ENCODE data around the gene YPEL2.

The YPEL2 gene

DNA sequence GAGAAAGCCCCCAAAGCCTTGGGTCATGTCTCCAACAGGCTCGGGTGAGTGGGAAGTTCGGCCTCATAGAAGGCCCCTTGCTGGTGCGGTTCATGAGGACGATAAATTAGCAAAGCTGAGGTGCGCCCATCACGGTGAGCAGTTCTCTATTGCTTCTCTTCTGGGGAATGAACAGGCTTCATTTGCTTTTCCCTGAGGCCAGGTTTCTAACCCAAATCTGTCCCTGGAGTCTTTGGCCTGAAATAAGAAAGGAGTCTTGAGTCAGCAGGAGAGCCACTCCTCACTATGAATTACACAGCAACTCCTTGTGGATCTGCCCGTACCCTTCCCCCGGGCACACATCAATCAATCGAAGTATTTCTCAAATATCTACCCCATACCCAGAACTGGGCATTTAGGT is 94.6 kb downstream of the YPEL2 start:
- H3K79me1 ChIP-seq (ENCODE audit: low read depth, low read length): no peaks in the 10 kb centered on the region
- H3K18ac ChIP-seq (ENCODE audit: low read length): peak overlapping the region; percentile 55
- peak overlapping the region; percentile 43 for H2BK15ac ChIP-seq (ENCODE audit: low read length)
- peak overlapping the region; percentile 65 for H2AFZ ChIP-seq (ENCODE audit: low read length)
- no peak overlapping the region for H3K4me3 ChIP-seq (ENCODE audit: low read length in 2 of 2)
- peaks cover 8 to 14% of the 10 kb centered on the region in 2 donors for H3K4me1 ChIP-seq (ENCODE audit: control insufficient read depth in 2 of 2, insufficient read depth in 1 of 2, low read depth in 1 of 2, low read length in 2 of 2)
- H3K14ac ChIP-seq (ENCODE audit: low read length): no peak overlapping the region
- no peak overlapping the region for H3K4me2 ChIP-seq (ENCODE audit: insufficient read depth, low read length, poor library complexity, severe bottlenecking)
- no peak overlapping the region for H4K91ac ChIP-seq (ENCODE audit: low read depth, low read length, poor library complexity)
- no peak overlapping the region for H3K23ac ChIP-seq (ENCODE audit: low read depth, low read length, poor library complexity)
- DNase-seq (ENCODE audit: low spot score): no peak
- no peaks in the 10 kb centered on the region for H3K27me3 ChIP-seq (ENCODE audit: control insufficient read depth in 3 of 3, insufficient read depth in 3 of 3, low read depth in 1 of 3, low read length in 3 of 3)
- WGBS, 2 donors (ENCODE audit: extremely low coverage in 2 of 2, insufficient read length in 2 of 2, insufficient replicate concordance in 1 of 2): no CpG with 5 or more reads among the region's 9 CpGs
- no peak overlapping the region for H3K4ac ChIP-seq (ENCODE audit: low read length)
- no peak overlapping the region for H2BK120ac ChIP-seq (ENCODE audit: low read depth, low read length)
- H2AK5ac ChIP-seq (ENCODE audit: low read depth, low read length): no peak overlapping the region
- H3K27ac ChIP-seq (replicated peaks; ENCODE audit: low read length): no peak overlapping the region
- H2BK5ac ChIP-seq (ENCODE audit: low read length): no peak overlapping the region
- H3K9ac ChIP-seq (ENCODE audit: low read depth, low read length, poor library complexity): no peak overlapping the region
- H2BK12ac ChIP-seq (ENCODE audit: low read length): no peak overlapping the region
- H4K8ac ChIP-seq (ENCODE audit: low read depth, low read length): no peak overlapping the region
- H3K36me3 ChIP-seq (replicated peaks in 1 of 2; ENCODE audit: control insufficient read depth in 2 of 2, insufficient read depth in 2 of 2, low read length in 2 of 2): no peaks in the 10 kb centered on the region
- H3K9me3 ChIP-seq (replicated peaks in 1 of 2; ENCODE audit: control insufficient read depth in 2 of 2, insufficient read depth in 1 of 2, low read depth in 1 of 2, low read length in 2 of 2): no peaks in the 10 kb centered on the region

DNA sequence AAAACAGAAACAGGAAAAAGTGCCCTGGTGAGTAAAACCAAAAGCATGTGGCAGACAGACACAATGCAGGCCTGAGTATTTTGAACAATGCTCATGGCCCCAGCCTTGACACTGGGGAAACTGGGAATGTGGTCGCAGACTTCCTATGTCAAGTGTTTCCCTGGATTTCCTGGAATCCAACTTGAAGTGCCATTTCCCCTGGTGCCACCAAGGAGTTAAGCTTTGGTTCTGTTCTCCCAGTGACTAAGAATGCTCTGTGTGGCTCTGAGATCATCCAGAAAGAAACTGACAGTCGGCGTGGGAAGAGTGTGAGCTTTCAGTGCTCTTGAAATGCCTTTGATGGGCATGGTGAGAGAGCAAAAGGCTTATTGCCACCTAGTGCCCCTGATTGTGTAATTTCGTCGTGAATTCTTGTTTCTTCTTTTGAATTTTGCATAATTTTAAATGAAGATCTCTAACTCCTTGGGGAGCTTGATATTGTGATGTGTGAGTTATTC is 96.0 kb downstream of the YPEL2 start:
- no peak overlapping the region for H2BK5ac ChIP-seq (ENCODE audit: low read length)
- H3K27me3 ChIP-seq (ENCODE audit: control insufficient read depth in 3 of 3, insufficient read depth in 3 of 3, low read depth in 1 of 3, low read length in 3 of 3): no peaks in the 10 kb centered on the region
- no peak overlapping the region for H3K9ac ChIP-seq (ENCODE audit: low read depth, low read length, poor library complexity)
- no peak overlapping the region for H3K4me3 ChIP-seq (ENCODE audit: low read length in 2 of 2)
- no CpG with 5 or more reads among the region's 5 CpGs for WGBS, 2 donors (ENCODE audit: extremely low coverage in 2 of 2, insufficient read length in 2 of 2, insufficient replicate concordance in 1 of 2)
- no peak overlapping the region for H2AK5ac ChIP-seq (ENCODE audit: low read depth, low read length)
- H2BK120ac ChIP-seq (ENCODE audit: low read depth, low read length): no peak overlapping the region
- peak overlapping the region; percentile 60 for H2AFZ ChIP-seq (ENCODE audit: low read length)
- no peak overlapping the region for H2BK15ac ChIP-seq (ENCODE audit: low read length)
- H3K36me3 ChIP-seq (replicated peaks in 1 of 2; ENCODE audit: control insufficient read depth in 2 of 2, insufficient read depth in 2 of 2, low read length in 2 of 2): no peaks in the 10 kb centered on the region
- no peak overlapping the region for H3K14ac ChIP-seq (ENCODE audit: low read length)
- H4K8ac ChIP-seq (ENCODE audit: low read depth, low read length): no peak overlapping the region
- H4K91ac ChIP-seq (ENCODE audit: low read depth, low read length, poor library complexity): no peak overlapping the region
- no peak overlapping the region for H3K4me2 ChIP-seq (ENCODE audit: insufficient read depth, low read length, poor library complexity, severe bottlenecking)
- no peak overlapping the region for H3K4ac ChIP-seq (ENCODE audit: low read length)
- no peak for DNase-seq (ENCODE audit: low spot score)
- no peak overlapping the region for H3K27ac ChIP-seq (replicated peaks; ENCODE audit: low read length)
- H3K18ac ChIP-seq (ENCODE audit: low read length): no peak overlapping the region
- H2BK12ac ChIP-seq (ENCODE audit: low read length): no peak overlapping the region
- no peaks in the 10 kb centered on the region for H3K79me1 ChIP-seq (ENCODE audit: low read depth, low read length)
- H3K4me1 ChIP-seq (ENCODE audit: control insufficient read depth in 2 of 2, insufficient read depth in 1 of 2, low read depth in 1 of 2, low read length in 2 of 2): peaks cover 8 to 14% of the 10 kb centered on the region in 2 donors
- H3K23ac ChIP-seq (ENCODE audit: low read depth, low read length, poor library complexity): no peak overlapping the region
- no peaks in the 10 kb centered on the region for H3K9me3 ChIP-seq (replicated peaks in 1 of 2; ENCODE audit: control insufficient read depth in 2 of 2, insufficient read depth in 1 of 2, low read depth in 1 of 2, low read length in 2 of 2)

DNA sequence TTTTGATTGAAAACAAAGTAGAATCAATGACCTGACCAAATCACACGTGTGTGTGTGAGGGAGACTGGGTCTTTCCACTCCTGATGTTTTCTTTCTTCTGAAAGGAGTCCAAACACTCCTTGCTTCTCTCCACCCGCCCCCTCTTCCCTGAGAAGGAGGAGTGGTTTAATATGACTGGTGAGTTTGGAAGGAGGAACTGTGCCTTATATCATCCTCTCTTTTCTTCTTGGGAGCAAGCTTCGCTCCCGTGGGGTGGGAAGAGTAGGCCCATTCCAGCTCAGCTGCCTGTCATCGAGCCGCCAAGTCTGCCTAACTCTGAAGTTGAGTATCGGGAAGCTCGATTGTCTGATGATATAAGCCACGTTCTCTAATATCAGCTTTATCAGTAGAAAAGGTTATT is 96.5 kb downstream of the YPEL2 start:
- H3K4me2 ChIP-seq (ENCODE audit: insufficient read depth, low read length, poor library complexity, severe bottlenecking): no peak overlapping the region
- no peak overlapping the region for H3K9ac ChIP-seq (ENCODE audit: low read depth, low read length, poor library complexity)
- no peaks in the 10 kb centered on the region for H3K79me1 ChIP-seq (ENCODE audit: low read depth, low read length)
- H3K27me3 ChIP-seq (ENCODE audit: control insufficient read depth in 3 of 3, insufficient read depth in 3 of 3, low read depth in 1 of 3, low read length in 3 of 3): no peaks in the 10 kb centered on the region
- no CpG with 5 or more reads among the region's 9 CpGs for WGBS, 2 donors (ENCODE audit: extremely low coverage in 2 of 2, insufficient read length in 2 of 2, insufficient replicate concordance in 1 of 2)
- H4K91ac ChIP-seq (ENCODE audit: low read depth, low read length, poor library complexity): no peak overlapping the region
- H3K4ac ChIP-seq (ENCODE audit: low read length): no peak overlapping the region
- no peak overlapping the region for H3K23ac ChIP-seq (ENCODE audit: low read depth, low read length, poor library complexity)
- no peak overlapping the region for H2BK12ac ChIP-seq (ENCODE audit: low read length)
- H3K36me3 ChIP-seq (replicated peaks in 1 of 2; ENCODE audit: control insufficient read depth in 2 of 2, insufficient read depth in 2 of 2, low read length in 2 of 2): no peaks in the 10 kb centered on the region
- no peak for DNase-seq (ENCODE audit: low spot score)
- peak overlapping the region; percentile 60 for H2AFZ ChIP-seq (ENCODE audit: low read length)
- no peak overlapping the region for H2BK15ac ChIP-seq (ENCODE audit: low read length)
- H2AK5ac ChIP-seq (ENCODE audit: low read depth, low read length): no peak overlapping the region
- H3K27ac ChIP-seq (replicated peaks; ENCODE audit: low read length): no peak overlapping the region
- H3K14ac ChIP-seq (ENCODE audit: low read length): no peak overlapping the region
- H2BK5ac ChIP-seq (ENCODE audit: low read length): no peak overlapping the region
- H3K4me1 ChIP-seq (ENCODE audit: control insufficient read depth in 2 of 2, insufficient read depth in 1 of 2, low read depth in 1 of 2, low read length in 2 of 2): peaks cover 8 to 13% of the 10 kb centered on the region in 2 donors
- H2BK120ac ChIP-seq (ENCODE audit: low read depth, low read length): no peak overlapping the region
- H3K18ac ChIP-seq (ENCODE audit: low read length): no peak overlapping the region
- H3K4me3 ChIP-seq (ENCODE audit: low read length in 2 of 2): no peak overlapping the region
- H4K8ac ChIP-seq (ENCODE audit: low read depth, low read length): no peak overlapping the region
- peaks cover 2 to 3% of the 10 kb centered on the region in 2 donors for H3K9me3 ChIP-seq (replicated peaks in 1 of 2; ENCODE audit: control insufficient read depth in 2 of 2, insufficient read depth in 1 of 2, low read depth in 1 of 2, low read length in 2 of 2)

DNA sequence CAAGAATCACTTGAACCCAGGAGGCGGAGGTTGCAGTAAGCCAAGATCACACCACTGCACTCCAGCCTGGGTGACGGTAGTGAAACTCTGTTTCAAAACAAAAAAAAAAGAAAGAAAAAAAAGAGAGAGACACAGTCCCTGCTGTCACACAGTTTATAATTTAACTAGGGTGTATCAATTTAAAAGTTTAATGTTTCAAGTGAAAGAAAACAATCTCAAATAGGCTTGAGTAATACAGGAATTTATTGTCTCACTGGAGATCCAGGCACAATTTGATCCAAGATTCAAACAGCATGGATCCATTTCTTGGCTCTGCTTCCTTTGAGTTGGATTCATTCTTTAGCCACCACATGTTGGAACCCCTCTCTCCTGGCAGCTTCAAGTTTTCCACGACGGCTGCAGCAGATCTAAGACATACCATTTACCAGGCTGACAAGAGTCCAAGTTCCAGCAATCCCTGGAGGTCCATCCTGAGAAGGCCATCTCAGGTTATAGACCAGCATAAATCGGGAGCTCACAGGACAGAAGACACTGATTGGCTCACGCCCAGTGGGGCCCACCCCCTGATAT is 97.5 kb downstream of the YPEL2 start:
- H3K9ac ChIP-seq (ENCODE audit: low read depth, low read length, poor library complexity): no peak overlapping the region
- H3K4me2 ChIP-seq (ENCODE audit: insufficient read depth, low read length, poor library complexity, severe bottlenecking): no peak overlapping the region
- no CpG with 5 or more reads among the region's 6 CpGs for WGBS, 2 donors (ENCODE audit: extremely low coverage in 2 of 2, insufficient read length in 2 of 2, insufficient replicate concordance in 1 of 2)
- no peak overlapping the region for H2AFZ ChIP-seq (ENCODE audit: low read length)
- H2BK5ac ChIP-seq (ENCODE audit: low read length): peak overlapping the region; percentile 10
- H2BK15ac ChIP-seq (ENCODE audit: low read length): no peak overlapping the region
- H3K4me3 ChIP-seq (ENCODE audit: low read length in 2 of 2): no peak overlapping the region
- no peak overlapping the region for H3K18ac ChIP-seq (ENCODE audit: low read length)
- H3K9me3 ChIP-seq (replicated peaks in 1 of 2; ENCODE audit: control insufficient read depth in 2 of 2, insufficient read depth in 1 of 2, low read depth in 1 of 2, low read length in 2 of 2): peaks cover 2 to 3% of the 10 kb centered on the region in 2 donors
- H3K4me1 ChIP-seq (ENCODE audit: control insufficient read depth in 2 of 2, insufficient read depth in 1 of 2, low read depth in 1 of 2, low read length in 2 of 2): peaks cover 8% of the 10 kb centered on the region in 2 donors
- H3K14ac ChIP-seq (ENCODE audit: low read length): no peak overlapping the region
- H2BK120ac ChIP-seq (ENCODE audit: low read depth, low read length): no peak overlapping the region
- no peak overlapping the region for H3K27ac ChIP-seq (replicated peaks; ENCODE audit: low read length)
- H3K79me1 ChIP-seq (ENCODE audit: low read depth, low read length): no peaks in the 10 kb centered on the region
- no peak for DNase-seq (ENCODE audit: low spot score)
- no peak overlapping the region for H4K8ac ChIP-seq (ENCODE audit: low read depth, low read length)
- H3K36me3 ChIP-seq (replicated peaks in 1 of 2; ENCODE audit: control insufficient read depth in 2 of 2, insufficient read depth in 2 of 2, low read length in 2 of 2): no peaks in the 10 kb centered on the region
- no peak overlapping the region for H4K91ac ChIP-seq (ENCODE audit: low read depth, low read length, poor library complexity)
- H3K23ac ChIP-seq (ENCODE audit: low read depth, low read length, poor library complexity): no peak overlapping the region
- H3K27me3 ChIP-seq (ENCODE audit: control insufficient read depth in 3 of 3, insufficient read depth in 3 of 3, low read depth in 1 of 3, low read length in 3 of 3): no peaks in the 10 kb centered on the region
- no peak overlapping the region for H3K4ac ChIP-seq (ENCODE audit: low read length)
- no peak overlapping the region for H2BK12ac ChIP-seq (ENCODE audit: low read length)
- no peak overlapping the region for H2AK5ac ChIP-seq (ENCODE audit: low read depth, low read length)
